WERI-Rb-1 (cell line): ENCODE measurements around the gene LACTB.

Experiments used
- DNase-seq: peaks from one replicate; pipeline ENCODE4 v3.0.0-alpha.2; 2020
- H3K27ac ChIP-seq: fragments of 250-450 bp; sonication (Bioruptor Pico); 2 replicates; pipeline ENCODE4 v1.5.1; 2020; ENCODE audit warnings: mild to moderate bottlenecking, moderate library complexity
- H3K27me3 ChIP-seq: fragments of 250-450 bp; sonication (Bioruptor Pico); 2 replicates; pipeline ENCODE4 v1.5.1; 2021; ENCODE audit warnings: mild to moderate bottlenecking, low read depth, moderate library complexity; ENCODE audit not compliant: insufficient read depth, severe bottlenecking
- H3K36me3 ChIP-seq: fragments of 250-450 bp; sonication (Bioruptor Pico); 2 replicates; pipeline ENCODE4 v1.5.1; 2020; ENCODE audit warnings: mild to moderate bottlenecking, moderate library complexity
- H3K4me3 ChIP-seq: 2 replicates; pipeline ENCODE4 v1.5.1; 2011; ENCODE audit warnings: low read depth, mild to moderate bottlenecking, control low read depth, low read length
- H3K9me3 ChIP-seq: fragments of 250-450 bp; sonication (Bioruptor Pico); 2 replicates; pipeline ENCODE4 v1.5.1; 2021; ENCODE audit warnings: mild to moderate bottlenecking, moderate library complexity; ENCODE audit not compliant: severe bottlenecking
- CTCF ChIP-seq: IDR thresholded peaks from 2 replicates; pipeline ENCODE4 v1.5.1; 2011; ENCODE audit warnings: low read depth, mild to moderate bottlenecking, control low read depth, inconsistent platforms, low read length

The LACTB gene

GRCh38 chr15:63151665-63152064 lies 30.0 kb downstream of the LACTB start:
- Histone ChIP-seq H3K36me3 (peaks cover 54% of the 10 kb centered on the region), H3K27ac (no peak overlapping the region), H3K27me3 (no peaks in the 10 kb centered on the region), H3K4me3 (no peak overlapping the region), H3K9me3 (no peaks in the 10 kb centered on the region)
- TF ChIP-seq CTCF = no peak
- no peak for DNase-seq

GRCh38 chr15:63155486-63155885 lies 33.8 kb downstream of the LACTB start:
- Histone ChIP-seq H3K36me3 (peaks cover 45% of the 10 kb centered on the region), H3K27me3 (no peaks in the 10 kb centered on the region), H3K27ac (no peak overlapping the region), H3K9me3 (no peaks in the 10 kb centered on the region), H3K4me3 (no peak overlapping the region; the same call in 1 of the 2 replicates)
- no peak for TF ChIP-seq CTCF
- no peak for DNase-seq

- Histone ChIP-seq H3K27ac (peak overlapping the region; percentile 93), H3K27me3 (no peaks in the 10 kb centered on the region), H3K36me3 (peaks cover 40% of the 10 kb centered on the region), H3K9me3 (no peaks in the 10 kb centered on the region), H3K4me3 (peak overlapping the region; percentile 91)
- TF ChIP-seq CTCF = no peak
- DNase-seq = no peak
These were observed 34.5 kb downstream of the LACTB start for GRCh38 chr15:63156086-63156710.

GRCh38 chr15:63156755-63157117 lies 35.1 kb downstream of the LACTB start:
- DNase-seq = peak; percentile 19
- Histone ChIP-seq H3K27ac (peak overlapping the region; percentile 93), H3K36me3 (peaks cover 34% of the 10 kb centered on the region), H3K9me3 (no peaks in the 10 kb centered on the region), H3K4me3 (peak overlapping the region; percentile 91), H3K27me3 (no peaks in the 10 kb centered on the region)
- no peak for TF ChIP-seq CTCF

GRCh38 chr15:63157118-63157843 lies 35.6 kb downstream of the LACTB start, which contains the start of gene RPS27L:
RPS27L (minus strand) TSS chr15:63157477; CDS start chr15:63157405, 72 bp downstream.
- Histone ChIP-seq H3K27ac (peak within 1 kb of the TSS; percentile 93), H3K4me3 (peak within 1 kb of the TSS; percentile 91), H3K27me3 (no peaks in the 10 kb centered on the region), H3K9me3 (no peaks in the 10 kb centered on the region), H3K36me3 (peaks cover 29% of the 10 kb centered on the region)
- TF ChIP-seq CTCF = no peak
- peak; percentile 96 for DNase-seq
